Measurements from ENCODE around the gene ARSK.

ARSK gene

DNA sequence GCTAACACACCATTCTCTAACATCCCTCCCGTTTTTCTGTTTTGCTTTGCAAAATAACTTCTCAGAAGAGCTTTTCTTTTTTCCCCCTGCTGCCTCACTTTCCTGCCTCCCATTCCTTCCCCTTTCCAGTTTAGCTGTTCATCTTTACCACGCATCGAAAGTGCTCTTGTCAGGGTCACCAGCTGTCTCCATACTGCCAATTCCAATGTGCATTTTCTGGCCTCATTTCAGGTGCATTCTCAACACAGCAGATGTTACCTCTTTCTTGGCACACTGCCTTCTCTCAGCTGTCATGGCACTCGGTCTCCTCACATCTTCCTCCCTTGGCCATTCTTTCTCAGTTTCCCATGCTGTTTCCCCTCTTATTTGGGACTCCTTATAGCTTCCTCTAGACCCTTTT lies 9.5 kb downstream of the ARSK start:
- peak; percentile 41 for DNase-seq

GRCh38 chr5:95565280-95565920 lies 10.5 kb downstream of the ARSK start:
- no peak for DNase-seq

GRCh38 chr5:95572016-95572415 lies 17.1 kb downstream of the ARSK start:
- DNase-seq = no peak

DNA sequence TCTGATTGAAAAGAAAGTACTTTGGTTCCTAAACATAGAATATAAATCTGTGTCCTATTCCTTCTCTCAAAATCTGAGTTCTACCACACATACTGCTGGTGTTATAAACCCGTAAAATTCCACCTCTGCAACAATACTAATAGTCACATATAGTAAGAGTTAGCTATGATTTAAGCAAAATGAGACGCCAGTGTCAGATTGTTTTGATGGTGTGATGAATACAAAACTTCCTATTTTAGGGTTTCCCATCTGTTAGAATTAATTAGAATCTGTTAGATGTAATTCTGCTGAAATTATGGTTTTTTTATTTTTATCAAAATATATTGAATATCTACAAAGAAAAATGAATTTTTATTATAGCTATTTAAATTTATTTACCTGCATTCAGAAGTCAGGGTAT lies 26.7 kb downstream of the ARSK start:
- no peak for DNase-seq

DNA sequence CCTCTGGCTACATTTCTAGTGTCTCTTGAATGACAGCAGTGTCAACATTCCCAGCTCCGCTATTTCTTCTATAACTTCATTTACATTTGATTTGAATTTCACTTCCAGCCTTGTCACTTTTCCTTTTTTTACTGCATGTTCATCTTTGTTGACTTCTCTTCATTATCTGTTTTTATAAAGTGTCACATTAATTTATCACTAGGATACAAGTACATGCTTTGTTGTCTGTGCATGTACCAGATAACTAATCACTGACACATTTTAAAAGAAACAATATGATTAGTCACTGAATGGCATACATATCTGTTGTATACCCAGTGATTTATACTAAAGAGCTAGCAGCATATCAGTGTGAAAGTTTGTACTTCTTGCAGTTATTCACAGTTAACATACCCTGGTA lies 29.1 kb downstream of the ARSK start:
- DNase-seq = no peak

DNA sequence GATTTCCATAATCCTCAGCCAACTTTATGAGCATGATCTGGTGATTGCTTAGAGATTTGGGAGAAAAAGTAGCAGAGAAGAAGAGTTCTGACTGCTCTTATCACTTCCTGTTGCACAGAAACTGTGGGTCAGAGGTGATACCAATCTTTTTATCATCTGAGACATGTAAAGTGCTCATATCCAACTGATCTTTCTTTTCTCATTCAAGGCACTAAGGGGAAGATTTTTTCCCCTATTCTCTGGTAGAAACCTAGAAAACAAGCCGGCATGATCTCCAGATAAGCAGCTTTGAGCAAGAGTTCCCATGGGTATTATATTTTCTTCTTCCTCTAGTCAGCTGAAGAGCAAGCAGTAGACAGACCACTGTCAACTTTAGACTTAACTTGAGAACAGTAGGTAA lies 36.0 kb downstream of the ARSK start:
- DNase-seq = no peak

GRCh38 chr5:95591490-95591901 lies 36.6 kb downstream of the ARSK start:
- no peak for DNase-seq

DNA sequence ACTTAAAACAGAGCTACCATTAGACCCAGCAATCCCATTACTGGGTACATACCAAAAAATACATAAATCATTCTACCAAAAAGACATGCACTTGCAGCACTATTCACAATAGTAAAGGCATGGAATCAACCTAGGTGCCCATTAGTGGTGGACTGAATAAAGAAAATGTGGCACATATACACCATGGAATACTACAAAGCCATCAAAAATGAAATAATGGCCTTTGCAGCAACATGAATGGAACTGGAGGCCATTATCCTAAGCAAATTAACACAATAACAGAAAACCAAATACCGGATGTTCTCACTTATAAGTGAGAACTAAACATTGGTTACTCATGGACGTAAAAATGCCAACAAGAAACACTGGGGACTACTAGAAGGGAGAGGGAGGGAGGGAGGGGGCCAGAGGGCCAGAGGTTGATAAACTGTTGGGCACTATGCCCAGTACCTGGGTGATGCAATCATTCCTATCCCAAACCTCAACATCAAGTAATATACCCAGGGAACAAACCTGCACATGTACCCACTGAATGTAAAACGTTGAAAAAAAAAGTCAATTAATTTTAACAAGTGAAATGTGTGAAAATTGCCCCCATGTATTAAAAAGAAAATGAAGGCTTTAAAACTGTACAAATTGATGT lies 40.5 kb downstream of the ARSK start:
- DNase-seq = peak; percentile 2

GRCh38 chr5:95599252-95599651 lies 44.4 kb downstream of the ARSK start:
- DNase-seq = no peak

DNA sequence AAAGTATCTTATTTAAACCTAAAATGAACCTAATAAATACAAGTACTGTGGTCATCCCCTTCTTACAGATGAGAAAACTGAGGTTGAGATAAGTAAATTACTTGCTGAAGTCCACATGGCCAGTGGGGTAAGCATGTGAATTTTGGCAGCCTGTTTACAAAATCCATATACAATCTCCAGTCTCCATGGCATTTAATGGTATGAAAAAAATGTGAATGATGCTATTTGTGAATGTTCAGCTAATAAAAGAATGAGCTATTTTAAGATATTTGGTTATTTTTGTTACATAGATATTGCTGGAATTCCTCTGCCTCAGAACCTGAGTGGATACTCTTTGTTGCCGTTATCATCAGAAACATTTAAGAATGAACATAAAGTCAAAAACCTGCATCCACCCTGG lies 45.7 kb downstream of the ARSK start:
- DNase-seq = no peak

DNA sequence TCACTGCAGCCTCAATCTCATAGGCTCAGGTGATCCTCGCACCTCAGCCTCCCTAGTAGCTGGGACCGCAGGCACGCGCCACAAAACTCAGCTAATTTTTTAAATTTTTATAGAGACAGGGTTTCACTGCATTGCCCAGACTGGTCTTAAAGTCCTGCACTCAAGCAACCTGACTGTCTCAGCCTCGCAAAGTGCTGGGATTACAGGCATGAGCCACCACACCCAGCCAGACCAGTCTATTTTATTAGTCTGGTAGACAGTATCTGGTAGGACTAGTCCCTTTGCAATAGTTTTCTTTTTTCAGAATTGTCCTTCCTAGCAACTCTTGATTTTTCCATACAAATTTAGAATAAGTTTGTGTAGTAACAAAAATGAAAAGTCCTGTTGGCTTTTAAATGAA lies 50.9 kb downstream of the ARSK start:
- DNase-seq = no peak

DNA sequence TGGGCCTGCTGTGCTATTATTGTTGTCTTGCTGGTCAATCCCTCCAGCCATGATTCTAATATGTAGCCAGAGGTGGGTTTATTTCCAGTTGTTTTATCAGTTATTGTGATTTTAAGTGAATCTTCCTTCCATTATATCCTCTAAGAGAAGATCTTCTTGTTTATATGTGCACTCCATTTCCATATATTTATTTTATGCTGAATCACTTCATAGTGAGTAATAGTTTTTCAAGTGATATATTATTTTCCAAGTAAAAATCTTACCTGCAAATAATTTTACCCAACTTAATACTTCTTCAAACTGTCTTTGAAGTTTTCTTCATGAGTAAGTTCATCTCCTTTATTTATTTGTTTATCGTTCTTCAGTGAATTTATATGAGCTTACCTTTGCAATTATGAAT lies 51.5 kb downstream of the ARSK start:
- no peak for DNase-seq

GRCh38 chr5:95609711-95610110 lies 54.8 kb downstream of the ARSK start:
- peak; percentile 36 for DNase-seq

- no peak for DNase-seq
Measured at GRCh38 chr5:95610546-95610945, 55.6 kb downstream of the ARSK start.

DNA sequence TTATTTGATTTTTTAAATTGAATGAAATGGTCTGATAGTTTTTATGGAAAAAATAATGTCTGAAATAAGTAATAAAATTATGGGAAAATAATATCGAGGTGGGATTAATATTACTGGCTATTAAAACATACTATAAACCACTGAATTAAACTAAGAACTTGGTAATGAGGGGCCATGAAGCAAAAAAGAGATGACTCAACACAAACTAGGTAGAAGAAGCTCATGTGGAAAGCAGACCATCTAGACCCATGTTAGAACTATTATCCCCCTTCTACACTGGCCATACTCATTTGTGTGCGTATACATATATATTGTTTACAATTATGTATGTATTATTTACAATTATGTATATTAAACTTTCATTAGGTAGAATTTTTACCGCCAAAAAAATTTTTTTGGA lies 56.5 kb downstream of the ARSK start:
- no peak for DNase-seq

GRCh38 chr5:95613514-95613913 lies 58.6 kb downstream of the ARSK start:
- DNase-seq = no peak

- peak; percentile 7 for DNase-seq
Measured at GRCh38 chr5:95615164-95615467, 60.2 kb downstream of the ARSK start.

DNA sequence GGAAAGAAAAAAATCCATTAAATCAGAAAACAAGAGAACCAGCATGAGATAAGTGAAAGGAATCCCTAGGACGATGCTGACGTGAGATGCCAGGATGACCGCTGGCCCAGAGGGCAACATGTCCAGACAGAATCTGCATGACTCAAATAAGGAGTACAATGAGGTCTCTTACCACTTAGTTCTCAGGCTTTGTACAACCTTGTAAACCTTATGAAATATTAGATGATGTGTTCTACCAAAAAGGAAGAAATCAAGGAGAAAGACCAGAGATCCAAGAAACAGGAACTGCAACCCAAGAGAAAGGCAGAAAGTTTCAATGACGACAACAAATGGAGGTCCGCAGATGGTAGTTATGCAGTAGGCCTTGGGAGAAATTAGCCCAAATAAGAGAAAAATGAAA lies 62.2 kb downstream of the ARSK start:
- no peak for DNase-seq

- DNase-seq = no peak
Measured at GRCh38 chr5:95619096-95619495, 64.2 kb downstream of the ARSK start.

DNA sequence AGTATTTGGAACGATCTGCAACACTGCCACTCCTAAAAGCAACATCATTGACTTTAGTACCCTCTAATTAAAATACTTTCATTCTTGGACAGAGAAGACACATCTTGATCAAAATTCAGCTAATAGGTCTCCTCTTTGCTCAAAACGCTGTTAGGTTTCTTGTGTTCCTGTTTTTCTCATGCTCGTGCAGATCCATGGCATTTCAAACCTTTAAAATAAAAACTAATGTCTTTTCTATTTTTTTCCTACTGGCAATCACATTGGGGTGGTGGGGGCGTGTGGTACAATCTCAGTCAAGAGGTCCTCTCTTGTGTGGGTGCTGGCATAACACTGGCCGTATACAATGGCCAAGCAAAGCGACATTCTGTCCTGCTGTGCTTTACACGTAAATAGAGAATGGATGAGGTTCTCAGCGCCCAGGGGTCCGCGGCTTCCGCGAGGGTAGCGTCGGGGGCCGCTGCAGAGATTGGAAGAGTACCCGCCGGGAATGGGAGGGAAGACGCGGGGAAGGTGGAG lies 64.7 kb downstream of the ARSK start:
- no peak for DNase-seq

GRCh38 chr5:95620030-95620869 lies 65.3 kb downstream of the ARSK start, which contains the start of gene GPR150:
GPR150 (plus strand) TSS chr5:95620087; CDS start chr5:95620276, 189 bp downstream.
- DNase-seq = peak; percentile 92

DNA sequence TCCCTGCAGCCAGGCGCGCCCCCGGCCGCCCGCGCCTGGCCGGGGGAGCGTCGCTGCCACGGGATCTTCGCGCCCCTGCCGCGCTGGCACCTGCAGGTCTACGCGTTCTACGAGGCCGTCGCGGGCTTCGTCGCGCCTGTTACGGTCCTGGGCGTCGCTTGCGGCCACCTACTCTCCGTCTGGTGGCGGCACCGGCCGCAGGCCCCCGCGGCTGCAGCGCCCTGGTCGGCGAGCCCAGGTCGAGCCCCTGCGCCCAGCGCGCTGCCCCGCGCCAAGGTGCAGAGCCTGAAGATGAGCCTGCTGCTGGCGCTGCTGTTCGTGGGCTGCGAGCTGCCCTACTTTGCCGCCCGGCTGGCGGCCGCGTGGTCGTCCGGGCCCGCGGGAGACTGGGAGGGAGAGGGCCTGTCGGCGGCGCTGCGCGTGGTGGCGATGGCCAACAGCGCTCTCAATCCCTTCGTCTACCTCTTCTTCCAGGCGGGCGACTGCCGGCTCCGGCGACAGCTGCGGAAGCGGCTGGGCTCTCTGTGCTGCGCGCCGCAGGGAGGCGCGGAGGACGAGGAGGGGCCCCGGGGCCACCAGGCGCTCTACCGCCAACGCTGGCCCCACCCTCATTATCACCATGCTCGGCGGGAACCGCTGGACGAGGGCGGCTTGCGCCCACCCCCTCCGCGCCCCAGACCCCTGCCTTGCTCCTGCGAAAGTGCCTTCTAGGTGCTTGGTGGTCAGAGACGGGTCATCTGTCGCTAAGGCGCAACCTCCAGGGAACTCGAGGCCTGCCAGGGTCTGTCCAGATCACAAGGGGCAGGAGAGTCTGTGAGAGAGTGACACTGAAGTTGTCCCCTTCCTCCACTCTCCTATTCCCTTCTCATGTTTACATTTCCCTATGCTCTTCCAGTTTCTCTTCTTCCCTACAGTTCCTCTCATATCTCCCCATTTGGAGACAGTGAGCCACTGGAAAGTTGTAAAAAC lies 66.3 kb downstream of the ARSK start:
- peak; percentile 87 for DNase-seq
